COLO668 (cell line): ENCODE data around the gene HOXB6.

Experiments
- DNase-seq: peaks from one replicate; lab custom pipeline; 2025; ENCODE audit not compliant: unreplicated experiment; lab: John Stamatoyannopoulos, UW

The HOXB6 gene

DNA sequence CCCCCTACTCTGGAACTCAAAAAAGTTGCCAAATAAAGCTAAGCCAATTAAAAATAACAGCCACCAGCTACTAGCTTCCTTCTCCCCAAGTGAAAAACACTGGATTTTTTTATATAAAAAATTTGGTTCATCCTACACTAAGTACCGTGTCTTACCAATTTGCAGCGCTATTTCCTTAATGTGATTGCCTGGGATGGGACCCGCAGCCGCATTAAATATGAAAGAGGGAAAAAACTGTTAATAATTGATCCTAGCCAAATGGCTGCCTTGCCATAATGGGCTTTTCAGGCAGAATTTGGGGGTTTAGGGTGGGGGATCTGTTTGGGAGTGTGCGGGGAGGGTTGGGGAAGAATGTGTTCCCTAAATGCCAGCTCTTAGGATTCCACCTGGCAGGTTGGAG lies 19.3 kb upstream of the HOXB6 start:
- DNase-seq, result no peak

DNA sequence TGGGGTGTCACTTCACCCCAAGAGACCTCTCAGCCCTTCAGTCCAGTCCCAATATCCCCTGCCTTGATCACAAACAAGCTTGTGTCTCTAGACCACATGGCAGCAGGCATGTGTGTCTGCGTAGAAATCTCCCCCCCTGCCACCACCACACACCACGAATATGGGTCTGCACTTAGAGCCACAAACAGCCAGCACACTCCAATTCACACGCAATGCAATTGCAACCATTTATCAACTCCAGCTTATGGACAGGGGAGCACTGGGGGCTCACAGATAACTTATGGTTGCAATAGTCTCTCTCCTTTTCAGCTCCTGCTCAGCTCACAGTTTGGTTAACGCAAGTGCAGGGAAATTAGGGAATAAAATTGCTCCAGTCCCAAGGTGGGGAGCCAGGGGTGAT lies 18.8 kb upstream of the HOXB6 start:
- no peak for DNase-seq

DNA sequence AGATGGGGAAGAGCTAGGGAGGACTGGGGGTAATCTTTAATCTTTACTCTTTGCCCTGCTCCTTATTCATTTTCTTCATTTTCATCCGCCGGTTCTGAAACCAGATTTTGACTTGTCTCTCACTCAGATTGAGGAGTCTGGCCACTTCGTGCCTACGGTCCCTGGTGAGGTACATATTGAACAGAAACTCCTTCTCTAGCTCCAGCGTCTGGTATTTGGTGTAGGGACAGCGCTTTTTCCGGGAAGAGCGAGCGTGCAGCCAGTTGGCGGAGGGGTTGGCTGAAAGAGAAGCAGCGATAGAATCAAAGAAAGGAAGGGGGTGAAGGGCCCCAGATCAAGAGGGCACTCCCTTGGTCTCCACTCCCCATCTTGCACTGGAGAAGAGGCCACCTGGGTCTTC lies 18.1 kb upstream of the HOXB6 start:
- no peak for DNase-seq

DNA sequence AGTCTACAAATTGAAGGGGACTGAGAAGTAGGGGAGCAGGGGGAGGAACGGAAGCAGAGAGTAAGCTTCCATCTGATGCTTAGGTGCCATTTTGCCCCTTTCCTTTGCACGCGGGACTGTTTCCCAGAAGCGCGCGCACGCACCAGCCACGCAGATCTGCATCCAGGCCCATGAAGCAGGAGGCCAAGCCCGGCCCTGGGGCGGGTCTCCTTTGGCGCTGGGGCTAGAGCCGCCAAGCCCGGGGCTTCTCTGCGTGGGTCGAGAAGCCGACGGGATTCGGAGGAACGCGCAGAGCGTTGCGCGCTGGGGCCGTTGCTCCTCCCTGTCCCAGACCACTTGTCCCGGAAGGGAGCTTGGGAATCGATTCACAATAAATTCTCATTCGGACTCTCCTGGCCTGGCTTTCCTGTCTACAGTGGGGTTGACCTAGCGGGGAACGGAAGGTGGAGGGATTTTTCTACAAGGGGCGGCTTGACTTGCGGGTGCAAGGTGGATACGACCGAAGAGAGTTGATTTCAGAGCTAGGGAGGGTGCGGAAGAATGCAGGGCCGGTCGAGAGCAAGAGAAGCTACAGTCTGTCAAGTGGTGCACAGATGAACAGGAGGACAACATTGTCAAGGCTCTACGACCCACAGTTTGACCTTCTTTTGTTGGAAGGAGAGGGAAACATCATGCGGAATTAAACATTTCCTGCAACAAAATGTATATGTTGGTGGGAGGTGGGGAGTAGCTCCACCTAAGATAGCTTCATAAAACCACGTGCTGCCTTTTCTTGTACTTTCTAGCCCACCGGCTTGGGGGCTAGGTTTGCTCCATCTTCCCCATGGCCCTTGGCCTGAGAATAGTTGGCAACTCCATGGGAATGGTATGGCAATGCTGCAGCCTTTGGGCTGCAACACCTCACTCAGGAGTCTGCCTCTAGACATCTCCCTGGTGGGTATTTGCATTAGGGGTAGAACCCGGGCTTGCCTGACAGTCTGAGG lies 16.9 kb upstream of the HOXB6 start:
- no peak for DNase-seq

DNA sequence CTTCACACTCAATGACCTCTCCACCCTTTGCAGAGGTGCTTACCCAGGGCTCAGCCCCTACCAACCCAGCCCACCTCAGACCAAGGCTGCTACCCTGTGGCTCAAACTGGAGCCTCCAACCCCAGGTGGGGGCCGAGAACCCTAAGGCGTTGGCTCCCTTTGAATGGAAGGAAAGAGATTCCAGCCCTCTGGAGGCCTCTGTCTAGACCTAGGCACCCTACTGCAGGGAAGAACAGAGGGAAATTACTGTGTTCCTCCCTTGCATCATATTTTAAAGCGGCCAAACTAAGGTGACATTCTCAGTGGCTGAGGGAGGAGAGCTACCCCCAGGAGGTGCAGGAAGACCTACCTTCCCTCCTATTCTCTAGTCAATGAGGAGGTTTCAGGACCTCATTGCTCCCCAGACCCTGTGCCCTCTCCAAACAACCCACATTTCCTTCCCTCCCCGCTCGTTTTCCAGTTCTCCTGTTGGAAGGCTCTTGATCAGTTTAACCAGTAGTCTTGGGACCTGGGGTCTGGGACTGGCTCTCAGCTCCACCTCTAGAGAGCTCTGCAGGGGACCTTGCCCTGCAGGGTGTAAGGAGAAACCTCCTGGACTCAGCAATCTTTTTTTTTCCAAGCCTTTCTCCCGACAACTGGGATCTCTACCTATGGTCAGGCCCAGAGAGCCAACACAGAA lies 15.8 kb upstream of the HOXB6 start:
- no peak for DNase-seq

DNA sequence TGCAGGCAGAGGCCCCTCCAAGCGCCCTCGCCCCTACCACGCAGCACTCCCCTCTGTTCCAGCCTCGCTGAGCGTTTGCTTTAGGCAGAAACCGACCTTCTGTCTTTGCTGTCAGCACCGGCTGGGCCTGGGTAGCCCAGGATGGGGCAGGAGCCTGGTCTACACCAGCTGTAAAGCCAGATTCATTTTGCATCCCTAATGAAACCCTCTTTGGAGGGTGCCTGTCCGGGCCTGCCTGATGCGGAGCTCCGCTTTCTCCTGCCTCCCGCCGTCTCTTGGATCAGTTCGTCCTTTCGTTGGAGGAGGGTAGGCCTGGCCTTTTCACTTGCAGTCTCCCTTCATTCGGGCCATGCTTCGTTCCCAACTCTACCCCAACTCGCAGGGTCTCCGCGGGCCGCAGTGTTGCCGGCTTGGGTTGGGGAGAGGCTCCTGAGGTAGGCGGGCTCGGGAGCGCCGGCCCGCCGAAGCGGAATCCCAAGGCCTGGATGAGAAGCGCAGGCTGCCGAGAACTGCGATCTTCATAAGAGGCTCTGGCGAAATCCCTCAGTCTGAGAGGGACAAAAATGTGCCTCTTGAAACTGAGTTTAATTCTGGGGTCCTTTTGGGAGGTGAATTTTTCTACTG lies 15.2 kb upstream of the HOXB6 start:
- no peak for DNase-seq

DNA sequence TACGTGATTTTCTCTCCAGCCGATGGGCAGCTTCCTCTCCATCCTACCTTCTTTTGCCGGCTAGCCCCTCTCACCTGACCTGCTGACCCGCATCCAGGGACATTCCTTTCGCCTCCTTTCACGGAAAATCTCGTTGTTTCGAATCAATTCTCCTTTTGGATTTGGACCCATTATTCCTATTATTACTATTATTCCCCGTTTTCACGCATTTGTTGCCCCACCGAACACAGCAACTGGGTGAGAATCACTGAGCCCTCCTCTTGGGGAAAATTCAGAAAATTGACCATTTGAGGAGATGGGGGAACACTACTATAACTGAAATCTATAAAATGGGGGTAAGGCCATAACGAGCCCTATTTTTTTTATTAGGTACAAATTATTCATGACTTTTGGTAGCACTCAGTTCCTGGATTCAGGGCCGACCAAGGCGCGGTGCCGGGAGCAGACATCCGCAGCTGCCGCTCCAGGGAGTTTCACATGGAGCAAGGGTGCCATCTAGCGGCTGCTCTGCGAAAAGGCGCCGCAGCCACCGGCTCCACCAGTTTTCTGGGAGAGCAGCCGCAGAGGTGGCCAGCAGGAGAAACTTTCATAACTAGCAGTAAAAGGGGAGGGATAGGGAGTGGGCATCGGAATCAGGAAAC lies 13.6 kb upstream of the HOXB6 start:
- peak; percentile 79 for DNase-seq

DNA sequence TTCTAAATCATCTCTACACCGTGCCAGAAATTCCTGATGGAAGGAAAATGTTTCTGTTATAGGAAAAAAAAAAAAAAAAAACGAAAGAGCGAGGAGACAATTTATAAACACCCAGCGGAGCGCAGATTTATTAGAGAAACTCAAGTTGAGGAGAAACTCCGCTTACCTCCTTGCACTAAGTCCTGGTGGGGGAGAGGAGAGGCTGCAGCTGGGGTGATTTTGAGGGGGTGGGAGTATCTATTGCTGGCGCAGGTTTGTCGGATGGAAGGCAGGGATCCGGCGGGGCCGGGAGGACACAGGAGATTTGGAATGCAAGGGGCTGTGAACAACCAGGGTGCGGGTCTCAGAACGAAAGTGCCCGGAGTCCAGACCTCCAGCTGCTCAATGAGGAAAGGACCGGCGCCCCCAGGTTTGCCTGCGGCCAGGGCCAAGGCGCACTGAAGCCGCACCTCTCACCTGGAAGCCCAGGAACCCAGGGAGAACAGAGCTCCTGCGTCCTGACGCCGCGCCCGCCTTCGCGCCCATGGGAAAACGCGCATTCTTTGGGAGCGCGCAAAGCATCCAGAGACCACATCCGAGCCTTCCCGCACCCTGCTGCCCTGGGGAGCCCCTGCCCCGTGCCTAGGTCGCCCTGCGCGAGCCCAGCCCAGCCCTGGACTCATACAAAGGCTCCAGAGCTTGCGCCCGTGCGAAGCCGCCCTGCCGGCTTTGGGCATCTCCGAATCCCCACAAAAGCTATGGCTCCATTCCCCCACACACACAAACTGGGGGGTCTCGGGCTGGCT lies 12.9 kb upstream of the HOXB6 start:
- DNase-seq, result peak; percentile 49

DNA sequence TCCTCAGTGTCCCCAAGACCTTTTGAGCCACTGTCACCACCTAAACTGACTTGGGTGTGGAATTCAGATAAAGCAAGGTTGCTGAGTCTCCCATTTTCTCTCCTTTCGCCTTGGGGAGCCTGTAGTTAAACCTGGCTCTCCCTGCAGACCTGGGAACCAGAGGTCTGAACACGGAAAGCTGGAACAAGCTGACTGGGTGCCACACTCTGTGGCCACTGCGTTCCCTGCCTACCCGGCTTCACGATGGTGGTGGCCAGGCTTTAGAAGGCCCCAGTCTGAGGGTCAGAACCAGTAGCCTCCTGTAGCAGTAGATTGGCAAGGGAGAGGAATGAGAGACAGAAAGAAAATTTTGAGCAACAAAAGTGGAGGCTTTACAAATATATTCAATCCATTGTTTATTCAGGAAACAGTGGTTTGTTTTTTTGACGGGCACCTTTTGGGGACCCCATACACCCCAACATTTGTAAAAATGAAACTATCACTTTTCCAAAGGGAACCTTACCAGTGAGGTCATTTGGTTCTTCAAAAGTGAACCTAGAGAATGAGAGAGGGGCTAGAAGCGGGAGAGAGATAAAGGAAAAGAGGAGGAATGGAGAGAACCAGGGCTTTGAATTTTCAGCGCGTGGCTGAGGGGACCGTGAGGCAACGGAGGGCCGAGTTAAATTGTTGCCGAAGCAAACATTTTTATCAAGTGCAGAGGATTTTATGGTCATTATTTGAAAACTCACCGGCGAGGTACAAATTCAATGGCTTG lies 12.1 kb upstream of the HOXB6 start:
- peak; percentile 24 for DNase-seq

DNA sequence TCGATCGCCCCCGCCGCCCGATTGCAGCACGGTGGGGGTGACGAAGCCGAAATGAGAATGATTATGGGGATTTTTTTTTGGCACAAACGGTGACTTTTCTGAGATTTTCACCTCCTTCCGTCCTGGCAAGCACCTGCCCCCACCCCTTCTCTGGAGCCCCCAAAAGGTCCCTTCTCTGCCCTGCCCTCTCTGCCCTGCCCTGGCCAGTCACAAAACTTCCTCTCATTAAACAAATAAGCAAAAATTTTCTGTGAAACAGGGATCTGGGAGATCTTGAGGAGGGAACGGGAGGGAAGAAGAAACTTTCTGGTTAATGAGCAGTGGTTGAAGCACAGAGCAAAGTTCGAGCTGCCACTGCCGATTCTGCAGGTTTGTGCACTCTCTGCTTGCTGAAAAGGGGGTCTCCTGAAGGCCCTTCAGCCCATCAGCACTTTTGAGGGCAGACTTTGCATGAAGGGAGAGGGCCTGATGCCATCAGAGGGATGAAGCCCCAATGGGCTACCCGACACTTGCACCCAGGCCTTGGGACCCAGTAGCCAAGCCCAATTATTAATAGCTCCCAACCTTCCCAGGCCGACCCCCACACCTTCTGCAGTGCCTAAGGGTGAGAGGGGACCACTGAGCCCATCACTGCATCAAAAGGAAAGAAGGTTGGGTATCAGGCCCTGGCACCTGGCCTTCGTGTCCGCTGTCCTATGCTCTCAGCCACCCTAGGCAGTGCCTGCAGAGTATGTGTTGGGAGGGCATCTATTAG lies 11.4 kb upstream of the HOXB6 start:
- DNase-seq, result peak; percentile 24

DNA sequence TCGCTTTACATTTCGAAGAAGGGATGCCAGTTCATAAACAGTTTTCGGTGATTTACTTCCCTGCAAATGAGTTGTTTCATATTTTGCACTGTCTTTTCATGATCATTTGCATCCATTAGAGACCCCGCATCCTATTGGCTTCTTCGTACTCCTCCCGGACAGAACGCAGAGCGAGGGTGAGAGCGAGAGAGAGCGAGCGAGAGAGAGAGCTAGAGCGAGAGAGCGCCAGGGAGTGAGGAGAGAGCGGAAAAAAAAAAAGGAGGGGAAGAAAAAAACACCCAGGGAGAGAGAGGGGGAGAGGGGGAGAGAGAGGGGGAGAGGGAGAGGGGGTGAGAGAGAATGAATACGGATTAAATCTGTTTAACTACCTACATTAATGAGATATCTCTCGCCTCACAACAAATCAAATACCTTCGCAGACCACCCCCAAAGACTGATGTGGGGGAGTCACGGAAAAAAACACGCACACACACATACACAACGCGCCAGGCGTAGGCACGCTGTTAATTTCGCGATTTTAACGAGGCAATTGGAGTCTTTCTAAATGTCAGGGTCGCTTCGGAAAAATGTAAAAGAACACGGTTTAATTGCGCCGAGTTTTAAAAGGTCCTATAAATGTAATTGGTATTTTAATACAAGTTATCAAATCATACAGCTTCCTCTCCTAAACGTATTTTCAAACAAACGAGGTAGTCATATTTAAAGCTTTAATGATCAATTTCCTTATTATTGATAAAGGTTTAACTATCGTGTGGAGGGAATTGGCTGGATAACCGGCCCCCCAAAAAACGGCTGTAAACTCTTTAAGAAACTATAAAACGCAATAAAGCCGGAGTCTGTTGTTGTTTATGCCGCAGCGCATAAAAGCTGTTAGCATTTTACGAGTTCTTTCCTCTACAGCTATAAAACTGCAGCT lies 10.5 kb upstream of the HOXB6 start, which contains the start of gene HOXB8:
Gene HOXB8 (minus strand): TSS at position 246 of the 916 bp plus-strand sequence. CDS start 588 bp downstream, outside the sequence.
- peak; percentile 17 for DNase-seq

DNA sequence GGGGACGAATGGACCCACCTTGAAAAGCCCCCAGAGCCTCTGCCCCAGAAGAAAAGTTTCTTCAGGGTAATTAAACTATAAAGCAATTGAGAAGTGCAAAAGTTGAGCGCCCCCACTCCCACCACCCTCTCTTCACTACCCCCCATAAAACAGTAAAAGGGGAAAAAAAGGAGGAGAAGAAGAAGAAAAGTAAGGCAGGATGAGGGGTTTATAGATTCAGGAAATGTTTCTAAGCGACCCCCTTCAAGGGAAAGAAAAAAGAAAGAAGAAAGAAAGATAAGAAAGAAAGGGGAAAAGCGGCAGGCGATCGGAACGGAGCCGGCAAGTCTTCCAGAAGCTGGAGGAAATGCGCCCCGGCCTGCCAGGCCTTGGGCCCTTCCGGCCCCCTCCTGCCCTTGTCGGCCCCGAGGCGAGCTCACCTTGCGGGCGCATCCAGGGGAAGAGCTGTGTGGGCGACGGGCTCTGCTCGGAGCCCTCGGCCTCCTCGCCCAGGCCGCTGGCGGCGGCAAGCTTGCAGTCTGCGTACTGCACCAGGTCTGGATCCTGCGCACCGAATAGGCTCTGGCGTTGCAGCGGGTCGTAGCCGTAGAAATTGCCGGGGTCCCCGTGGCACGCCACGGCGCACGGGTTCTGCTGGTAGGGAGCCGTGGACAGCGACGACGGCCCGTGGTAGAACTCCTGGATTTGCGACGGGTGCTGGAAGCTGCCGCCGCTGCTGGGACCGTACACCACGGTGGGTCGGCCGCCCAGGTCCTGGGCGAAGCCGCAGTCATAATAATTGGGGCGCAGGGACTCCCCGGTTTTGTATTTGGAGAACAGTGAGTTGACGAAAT lies 9.3 kb upstream of the HOXB6 start:
- peak; percentile 64 for DNase-seq

DNA sequence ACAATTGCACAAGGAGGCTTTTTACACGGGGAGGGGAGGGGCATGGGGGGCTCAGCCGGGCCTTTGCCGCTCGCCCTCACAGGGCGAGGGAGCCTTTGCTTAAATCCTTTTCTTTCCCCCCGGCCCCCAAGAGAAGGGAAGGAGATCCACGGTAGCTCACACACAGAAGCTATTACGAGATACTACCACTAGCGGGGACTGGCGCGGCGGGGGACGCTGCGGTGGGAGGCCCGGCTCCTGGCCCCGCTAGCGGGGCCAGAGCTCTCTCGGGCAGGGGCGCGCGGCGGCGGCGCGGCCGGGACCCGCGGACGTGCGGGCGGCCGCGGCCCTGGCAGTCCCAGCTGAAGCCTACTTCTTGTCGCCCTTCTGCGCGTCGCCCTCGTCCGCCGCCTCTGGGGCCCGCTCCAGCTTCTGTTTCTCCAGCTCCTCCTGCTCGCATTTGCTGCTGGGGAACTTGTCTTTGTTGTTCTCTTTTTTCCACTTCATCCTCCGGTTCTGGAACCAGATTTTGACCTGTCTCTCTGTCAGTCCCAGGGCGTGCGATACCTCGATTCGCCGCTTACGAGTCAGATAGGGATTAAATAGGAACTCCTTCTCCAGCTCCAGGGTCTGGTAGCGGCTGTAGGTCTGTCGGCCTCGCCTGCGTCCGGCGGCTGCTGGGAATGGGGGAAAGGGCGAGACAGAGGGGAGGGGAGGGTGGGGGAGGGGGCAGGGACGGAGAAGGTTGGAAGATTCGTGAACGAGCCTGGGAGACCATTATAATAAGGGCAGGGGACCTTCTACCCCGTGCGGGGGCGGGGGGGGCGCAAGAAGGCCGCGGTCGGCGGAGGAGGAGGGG lies 8.3 kb upstream of the HOXB6 start:
- peak; percentile 53 for DNase-seq

DNA sequence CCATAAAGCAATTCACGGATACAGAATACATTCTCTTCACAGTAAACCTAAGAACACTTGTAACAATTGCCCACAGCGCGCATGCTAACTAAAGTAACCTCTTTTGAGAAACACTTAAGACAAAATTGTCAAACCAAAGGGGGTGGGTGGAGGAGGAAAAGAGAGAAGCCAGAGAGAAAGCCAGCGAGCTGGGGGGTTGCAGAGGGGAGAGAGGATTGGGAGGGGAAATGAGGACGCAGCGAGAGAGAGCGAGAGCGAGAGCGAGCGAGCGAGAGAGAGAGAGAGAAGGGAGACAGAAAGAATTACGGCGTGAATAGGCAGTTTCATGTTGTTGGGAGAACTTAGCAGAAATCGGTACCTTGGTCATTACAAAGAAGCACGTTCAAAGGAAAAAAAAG lies 7.7 kb upstream of the HOXB6 start:
- DNase-seq, result peak; percentile 29

DNA sequence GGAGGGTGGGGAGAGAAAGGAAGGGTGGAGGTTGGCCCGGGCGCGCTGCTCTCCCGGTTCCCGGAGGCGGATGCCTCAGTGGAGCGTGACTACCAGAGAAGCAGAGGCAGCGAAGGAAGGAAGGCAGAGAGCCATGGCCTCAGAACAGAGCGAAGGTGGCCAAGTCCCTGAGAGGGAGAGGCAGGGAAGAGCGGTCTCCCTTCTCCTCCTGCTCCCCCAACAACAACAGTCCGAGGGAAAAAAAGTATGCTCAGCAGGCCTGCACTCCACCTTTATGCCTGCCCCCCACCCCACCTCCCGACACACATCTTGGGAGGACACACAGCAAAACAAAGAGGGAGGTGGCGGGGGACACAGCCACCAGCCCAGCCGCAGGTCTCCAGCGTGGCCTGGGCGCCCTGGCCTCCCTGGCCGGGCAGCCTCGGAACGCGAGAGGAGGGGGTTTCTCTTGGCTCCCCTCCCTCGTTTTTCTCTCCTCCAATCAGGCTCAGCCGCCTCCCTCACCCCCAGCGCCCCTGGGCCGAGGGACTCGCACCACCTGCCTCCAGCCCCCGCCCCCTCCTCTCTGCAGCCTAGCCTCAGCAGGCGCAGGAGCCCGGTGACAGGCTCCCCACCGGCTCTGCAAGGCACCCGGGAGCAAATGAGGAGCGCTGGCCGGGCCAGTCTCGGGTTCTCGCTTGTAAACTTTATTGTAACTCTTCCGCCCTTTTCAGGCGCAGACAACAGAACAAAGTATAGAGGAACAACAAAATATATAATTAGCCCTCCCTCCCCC lies 7.1 kb upstream of the HOXB6 start:
- DNase-seq, result peak; percentile 82
